ENCODE data around the gene AFF2. TPM values are rescaled to one million over a fixed set of nuclear protein-coding genes. Genes with fewer than 3 reads are reported as not detected.

The AFF2 gene
- total RNA-seq, 2 donors from 2014 or later: 0.77 to 1.0 TPM

DNA sequence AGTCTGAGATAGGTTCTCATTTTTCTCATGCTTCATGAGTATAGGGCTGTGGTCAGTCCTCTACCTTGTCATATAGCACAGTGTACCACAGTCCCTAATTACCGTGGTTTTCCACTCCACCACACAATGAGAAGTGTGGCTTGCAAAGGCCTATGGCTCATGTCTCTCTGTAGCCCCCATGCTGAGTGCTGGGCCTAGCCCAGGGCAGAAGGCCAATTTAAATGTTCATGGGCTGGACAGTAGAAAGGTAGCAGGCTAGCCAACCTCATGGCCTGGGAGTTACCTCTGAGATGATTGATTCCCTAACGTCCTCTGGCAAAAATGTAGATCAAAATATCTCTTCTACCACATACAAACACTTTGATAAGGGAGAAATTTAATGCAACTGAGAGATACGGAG, 222.5 kb downstream of the AFF2 start:
- Mint-ChIP-seq H3K36me3 (peaks cover 0 to 7% of the 10 kb centered on the region in 2 donors), H3K27ac (no peak overlapping the region), H3K9me3 (peaks cover 9% of the 10 kb centered on the region in 2 donors)
- ATAC-seq (no peak), DNase-seq (ENCODE audit: low spot score in 2 of 2) (no peak)

DNA sequence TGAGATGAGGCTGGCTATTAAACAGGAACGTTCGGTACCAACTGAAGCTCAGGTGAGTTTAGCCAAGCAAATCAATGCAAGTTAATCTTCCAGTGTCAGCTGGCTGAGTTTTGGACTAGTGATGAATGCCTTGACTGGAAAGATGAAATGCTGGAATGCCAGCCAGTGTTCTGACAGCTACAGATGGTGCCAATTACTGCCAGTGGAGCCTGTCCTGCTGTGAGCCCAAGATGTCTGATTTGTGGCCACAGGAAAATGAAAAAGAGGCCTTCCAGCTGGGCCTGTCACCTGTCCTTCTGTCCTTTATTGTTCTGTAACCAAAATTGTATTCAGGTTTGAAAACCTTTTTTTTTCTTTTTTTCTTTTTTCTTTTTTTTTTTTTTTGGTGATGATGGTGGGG, 223.1 kb downstream of the AFF2 start:
- Mint-ChIP-seq H3K9me3 (peaks cover 9% of the 10 kb centered on the region in 2 donors), H3K36me3 (peaks cover 0 to 7% of the 10 kb centered on the region in 2 donors), H3K27ac (no peak overlapping the region)
- DNase-seq (ENCODE audit: low spot score in 2 of 2): no peak
- no peak for ATAC-seq

DNA sequence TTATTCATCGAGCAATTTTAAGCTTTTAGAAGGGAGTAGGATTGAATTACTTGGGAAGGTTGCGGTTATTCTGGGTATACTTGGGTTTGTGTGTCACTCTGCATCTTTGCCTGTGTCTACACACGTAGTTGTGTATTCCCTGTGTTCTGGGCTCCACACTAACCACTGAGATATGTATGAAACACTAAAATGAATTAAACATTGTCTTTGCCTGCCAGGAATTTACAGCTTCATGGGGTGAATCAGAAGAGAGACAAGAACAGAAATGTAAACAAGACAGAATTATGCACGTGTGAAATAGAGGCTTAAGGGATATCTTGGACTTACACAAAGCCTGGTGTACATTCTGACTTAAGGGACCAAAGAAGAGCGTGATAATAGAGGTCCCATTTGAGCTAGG, 228.5 kb downstream of the AFF2 start:
- ATAC-seq: no peak
- peaks cover 0 to 6% of the 10 kb centered on the region in 2 donors for H3K9me3 Mint-ChIP-seq
- no peak overlapping the region for H3K27ac Mint-ChIP-seq
- no peak for DNase-seq (ENCODE audit: low spot score in 2 of 2)
- H3K36me3 Mint-ChIP-seq: no peaks in the 10 kb centered on the region

DNA sequence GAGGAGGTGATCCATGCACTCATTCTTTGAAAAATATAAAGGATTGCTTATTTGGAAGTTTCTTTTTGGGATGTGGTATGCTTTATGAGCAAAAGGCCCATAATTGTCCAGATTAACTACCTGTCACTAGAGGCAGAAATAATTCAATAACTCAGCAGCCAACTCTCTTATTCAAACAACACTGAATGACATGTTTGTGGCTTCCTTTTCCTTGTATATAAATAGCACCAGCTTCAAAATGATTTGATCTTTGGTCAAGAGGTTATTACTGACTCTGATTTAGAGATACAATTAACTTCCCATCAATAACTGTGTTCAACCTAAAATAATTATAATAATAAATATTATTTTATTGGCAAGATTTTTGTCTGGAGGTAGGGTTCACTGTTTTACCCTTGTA, 232.3 kb downstream of the AFF2 start:
- no peak for DNase-seq (ENCODE audit: low spot score in 2 of 2)
- H3K9me3 Mint-ChIP-seq: peaks cover 0 to 6% of the 10 kb centered on the region in 2 donors
- H3K27ac Mint-ChIP-seq: no peak overlapping the region
- H3K36me3 Mint-ChIP-seq: no peaks in the 10 kb centered on the region
- ATAC-seq: no peak

DNA sequence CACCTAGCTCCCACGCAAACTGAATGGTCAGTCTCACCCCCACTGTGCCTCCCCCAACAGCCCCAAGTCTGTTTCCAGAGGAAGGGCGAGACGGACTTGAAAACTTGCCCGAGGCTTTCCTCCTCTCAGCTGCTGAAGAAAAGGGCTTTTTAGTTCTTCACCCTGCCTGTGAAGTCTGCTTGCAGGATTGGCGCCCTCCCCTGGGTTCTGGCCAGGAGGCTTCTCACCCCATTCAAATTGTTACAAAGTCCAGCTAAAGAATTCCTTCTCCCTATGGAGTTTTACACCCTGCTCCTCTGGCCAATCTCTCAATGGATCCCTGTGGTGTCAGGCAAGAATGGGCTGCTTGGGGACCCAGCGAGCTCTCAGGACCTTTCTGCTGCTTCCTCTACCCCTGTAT, 241.0 kb downstream of the AFF2 start:
- Mint-ChIP-seq H3K9me3 (peaks cover 5 to 7% of the 10 kb centered on the region in 2 donors), H3K27ac (peak overlapping the region in 1 of 2 donors; percentile 79), H3K36me3 (no peaks in the 10 kb centered on the region)
- DNase-seq (ENCODE audit: low spot score in 2 of 2) (no peak), ATAC-seq (no peak)

DNA sequence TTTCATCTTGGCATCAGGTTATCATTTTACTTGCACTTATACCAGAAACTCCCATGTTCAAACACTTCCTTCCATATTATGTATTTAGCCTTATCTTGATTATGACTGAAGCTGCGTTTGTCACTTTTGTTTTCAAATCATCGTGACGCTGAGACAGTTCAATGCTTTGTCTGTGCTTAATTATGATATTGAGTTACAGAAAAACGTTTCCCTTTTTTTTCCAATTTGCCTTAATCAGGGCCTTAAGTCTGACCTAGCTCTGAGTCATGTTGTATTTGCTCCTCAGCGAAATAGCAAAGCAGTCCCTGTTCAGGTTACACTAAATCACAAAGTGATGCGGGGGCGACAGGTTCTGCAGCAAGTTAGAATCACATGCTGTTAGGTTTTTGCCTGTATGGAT, 254.7 kb downstream of the AFF2 start:
- Mint-ChIP-seq H3K27ac (no peak overlapping the region), H3K36me3 (no peaks in the 10 kb centered on the region), H3K9me3 (no peaks in the 10 kb centered on the region)
- DNase-seq (ENCODE audit: low spot score in 2 of 2) (no peak), ATAC-seq (no peak)

DNA sequence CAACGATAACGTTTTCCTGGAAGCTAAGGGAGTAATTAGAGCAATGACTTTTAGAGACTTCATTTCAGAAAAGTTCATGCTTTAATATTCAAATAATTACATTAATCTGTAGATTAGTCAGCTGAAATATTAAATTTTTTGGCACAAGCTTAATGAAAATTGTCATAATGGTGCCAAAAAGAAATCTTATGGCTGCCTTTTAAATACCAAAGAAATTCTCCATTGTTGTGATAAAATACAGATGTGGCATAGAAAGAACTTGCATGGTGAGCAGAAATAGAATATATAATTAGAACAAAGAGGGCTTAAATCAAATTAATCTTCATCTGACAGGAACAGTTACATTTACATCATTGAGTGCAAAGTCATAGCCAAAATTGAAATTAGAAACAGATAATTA, 263.5 kb downstream of the AFF2 start:
- DNase-seq (ENCODE audit: low spot score in 2 of 2) (no peak), ATAC-seq (no peak)
- no peaks in the 10 kb centered on the region for H3K9me3 Mint-ChIP-seq
- no peaks in the 10 kb centered on the region for H3K36me3 Mint-ChIP-seq
- H3K27ac Mint-ChIP-seq: no peak overlapping the region

DNA sequence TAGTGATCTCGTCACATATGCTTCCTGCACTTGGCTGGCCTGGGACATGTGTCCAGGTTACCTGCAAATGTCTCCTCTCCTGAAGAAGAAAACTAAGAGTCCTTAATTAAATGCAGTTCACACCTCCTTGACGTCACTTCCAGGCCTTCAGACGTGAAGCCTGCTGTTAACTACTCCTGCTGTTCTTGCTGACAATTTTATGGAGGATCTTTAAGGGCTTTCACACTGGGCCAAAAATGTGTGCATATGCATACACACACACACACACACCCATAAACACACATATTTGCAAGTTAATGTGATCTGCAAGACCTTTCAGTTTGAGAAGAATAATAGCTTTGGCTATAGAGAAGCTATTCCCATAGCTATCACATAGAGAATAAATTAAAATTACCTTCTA, 267.9 kb downstream of the AFF2 start:
- no peaks in the 10 kb centered on the region for H3K9me3 Mint-ChIP-seq
- ATAC-seq: no peak
- no peaks in the 10 kb centered on the region for H3K36me3 Mint-ChIP-seq
- no peak overlapping the region for H3K27ac Mint-ChIP-seq
- no peak for DNase-seq (ENCODE audit: low spot score in 2 of 2)

DNA sequence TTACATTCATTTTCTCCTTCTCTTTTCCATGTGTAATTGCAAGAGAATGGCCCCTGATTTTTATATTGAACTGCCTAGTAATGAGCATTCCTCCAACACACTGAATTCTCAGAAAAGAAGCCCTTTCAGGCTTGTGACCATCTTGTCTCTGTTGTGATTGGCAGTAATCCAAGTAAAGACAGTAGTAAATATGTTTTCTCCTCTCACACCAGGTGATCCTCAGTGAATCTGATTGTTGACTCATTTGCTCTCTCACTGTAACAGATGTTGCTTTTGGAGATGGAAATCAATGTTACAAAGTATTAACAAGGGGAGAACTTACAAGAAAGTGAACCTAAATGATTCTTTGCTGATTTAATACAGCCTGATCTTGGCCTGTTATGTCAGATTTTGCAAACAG, 271.0 kb downstream of the AFF2 start:
- ATAC-seq (no peak), DNase-seq (ENCODE audit: low spot score in 2 of 2) (no peak)
- Mint-ChIP-seq H3K27ac (no peak overlapping the region), H3K9me3 (peaks cover 0 to 4% of the 10 kb centered on the region in 2 donors), H3K36me3 (no peaks in the 10 kb centered on the region)

DNA sequence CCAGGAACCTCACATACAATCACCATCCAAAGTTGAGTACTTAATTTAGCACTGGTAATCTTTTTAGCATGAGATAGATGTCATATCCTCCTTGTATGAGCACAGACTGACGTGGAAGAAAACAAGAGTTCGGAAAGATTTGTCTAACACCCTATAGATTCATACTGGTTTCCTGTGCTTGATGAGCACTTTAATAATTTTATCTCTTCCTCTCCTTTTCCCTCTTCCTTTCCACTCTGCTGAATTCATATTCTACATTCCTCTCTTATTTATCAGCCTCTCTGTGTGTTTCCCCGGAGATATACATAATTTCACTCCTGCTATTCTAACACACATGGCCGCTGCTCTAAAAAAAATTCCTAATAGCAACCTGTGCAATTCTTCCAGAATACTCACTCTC, 273.9 kb downstream of the AFF2 start:
- ATAC-seq (no peak), DNase-seq (ENCODE audit: low spot score in 2 of 2) (no peak)
- Mint-ChIP-seq H3K9me3 (peaks cover 7 to 16% of the 10 kb centered on the region in 2 donors), H3K27ac (no peak overlapping the region), H3K36me3 (peaks cover 0 to 15% of the 10 kb centered on the region in 2 donors)

DNA sequence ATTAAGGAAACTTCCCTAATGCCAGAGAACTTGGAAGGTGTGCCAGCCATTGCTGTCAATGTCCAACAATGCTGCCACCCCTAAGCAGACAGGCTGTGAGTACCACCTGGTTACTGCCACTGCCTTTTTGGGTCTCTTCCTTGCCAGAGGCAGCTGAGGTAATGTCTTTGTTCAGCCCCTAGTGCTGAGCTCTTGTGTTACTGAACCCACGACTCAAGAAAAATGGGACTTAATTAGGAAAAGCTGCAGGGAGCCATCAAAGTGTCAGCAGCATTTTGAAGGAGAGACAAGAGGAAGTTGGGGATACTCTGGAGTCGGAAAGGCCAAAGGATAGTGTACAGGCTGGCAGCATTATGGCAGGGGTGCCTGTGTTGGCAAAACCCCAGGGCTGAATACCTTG, 283.7 kb downstream of the AFF2 start:
- no peak for DNase-seq (ENCODE audit: low spot score in 2 of 2)
- Mint-ChIP-seq H3K36me3 (peaks cover 0 to 1% of the 10 kb centered on the region in 2 donors), H3K27ac (no peak overlapping the region), H3K9me3 (peaks cover 2 to 8% of the 10 kb centered on the region in 2 donors)
- ATAC-seq: no peak

DNA sequence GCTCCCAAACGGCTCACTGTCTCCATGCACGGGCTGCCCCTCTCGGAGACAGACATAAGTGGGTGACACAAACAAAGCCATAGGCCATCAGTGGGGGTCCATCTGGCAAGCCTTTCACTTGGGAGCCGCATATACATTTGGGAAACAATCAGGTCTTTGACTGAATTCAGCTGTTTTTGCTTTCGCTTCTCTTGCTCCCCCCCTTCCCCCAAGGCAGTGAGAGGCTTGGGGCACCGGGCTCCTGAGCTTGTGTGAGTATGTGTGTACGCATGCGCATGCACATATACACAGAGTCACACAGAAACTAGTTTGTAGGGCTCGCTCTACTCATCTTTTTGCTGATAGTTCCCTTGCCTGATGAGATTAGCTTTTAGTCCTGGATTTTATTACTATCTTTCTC, 284.4 kb downstream of the AFF2 start:
- ATAC-seq (no peak), DNase-seq (ENCODE audit: low spot score in 2 of 2) (no peak)
- H3K9me3 Mint-ChIP-seq: peaks cover 0 to 6% of the 10 kb centered on the region in 2 donors
- H3K27ac Mint-ChIP-seq: no peak overlapping the region
- H3K36me3 Mint-ChIP-seq: no peaks in the 10 kb centered on the region

DNA sequence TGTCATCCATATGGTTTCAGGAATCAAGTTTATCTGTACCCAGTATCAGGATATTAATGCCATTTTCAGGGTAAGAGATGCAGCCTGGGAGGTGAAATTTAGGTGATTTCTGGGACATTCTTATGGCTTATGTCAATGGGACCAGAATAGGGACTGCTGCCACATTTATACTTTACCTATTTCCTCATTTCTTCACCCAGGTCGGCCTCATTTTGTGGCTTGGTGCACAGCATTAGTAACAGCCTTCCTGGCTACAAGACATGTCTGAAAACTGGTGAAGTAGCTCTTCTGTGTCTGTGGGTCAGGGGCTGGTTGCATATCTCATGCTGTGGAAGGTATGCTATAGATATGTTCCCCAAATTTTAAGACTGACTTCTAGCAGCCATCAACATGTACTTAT, 284.8 kb downstream of the AFF2 start:
- H3K9me3 Mint-ChIP-seq: peaks cover 0 to 3% of the 10 kb centered on the region in 2 donors
- no peaks in the 10 kb centered on the region for H3K36me3 Mint-ChIP-seq

DNA sequence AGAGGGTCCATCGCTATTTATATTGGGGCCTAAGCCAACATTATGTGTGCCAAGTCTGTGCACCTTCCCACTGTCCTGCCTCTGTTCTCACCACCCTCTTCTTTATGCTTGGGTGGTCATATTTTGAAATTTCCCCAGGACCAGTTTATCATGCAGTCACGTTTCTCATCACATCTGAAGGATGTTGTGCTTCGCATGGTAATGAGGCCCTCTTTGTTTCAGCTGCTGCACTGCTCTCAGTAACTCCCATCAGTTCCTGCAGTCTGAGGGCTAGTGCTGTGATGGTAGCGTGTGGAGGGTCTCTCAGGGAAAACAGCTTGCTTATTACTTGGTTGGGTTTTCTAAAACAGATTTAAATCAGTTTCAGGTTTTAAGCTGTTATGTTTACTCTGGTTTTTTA, 288.0 kb downstream of the AFF2 start:
- ATAC-seq: no peak
- no peak for DNase-seq (ENCODE audit: low spot score in 2 of 2)
- Mint-ChIP-seq H3K9me3 (no peaks in the 10 kb centered on the region), H3K27ac (no peak overlapping the region), H3K36me3 (no peaks in the 10 kb centered on the region)

More for the DNA sequence above, 284.8 kb downstream of the AFF2 start:
- ATAC-seq: no peak
- H3K27ac Mint-ChIP-seq: no peak overlapping the region
- DNase-seq (ENCODE audit: low spot score in 2 of 2): no peak

DNA sequence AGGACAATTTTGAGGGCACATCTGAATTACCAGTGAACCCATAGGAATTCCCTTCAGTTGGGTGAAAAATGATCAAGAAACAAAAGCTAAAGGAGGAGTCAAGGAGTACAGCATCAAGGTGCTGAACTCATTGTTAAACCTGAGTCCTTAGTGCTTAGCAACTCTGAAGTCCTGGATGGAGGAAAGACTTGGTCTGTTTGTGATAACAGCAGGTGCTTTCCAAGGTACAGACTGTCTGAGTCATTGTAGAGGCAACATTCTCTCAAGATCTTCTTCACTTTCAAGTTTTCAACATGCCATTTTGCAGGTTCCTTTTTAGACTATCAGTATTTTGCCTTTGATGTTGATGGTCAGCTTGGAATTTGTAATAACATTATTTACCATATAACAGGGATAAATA, 293.9 kb downstream of the AFF2 start:
- H3K36me3 Mint-ChIP-seq: no peaks in the 10 kb centered on the region
- H3K27ac Mint-ChIP-seq: no peak overlapping the region
- no peak for ATAC-seq
- DNase-seq (ENCODE audit: low spot score in 2 of 2): no peak
- H3K9me3 Mint-ChIP-seq: no peaks in the 10 kb centered on the region

DNA sequence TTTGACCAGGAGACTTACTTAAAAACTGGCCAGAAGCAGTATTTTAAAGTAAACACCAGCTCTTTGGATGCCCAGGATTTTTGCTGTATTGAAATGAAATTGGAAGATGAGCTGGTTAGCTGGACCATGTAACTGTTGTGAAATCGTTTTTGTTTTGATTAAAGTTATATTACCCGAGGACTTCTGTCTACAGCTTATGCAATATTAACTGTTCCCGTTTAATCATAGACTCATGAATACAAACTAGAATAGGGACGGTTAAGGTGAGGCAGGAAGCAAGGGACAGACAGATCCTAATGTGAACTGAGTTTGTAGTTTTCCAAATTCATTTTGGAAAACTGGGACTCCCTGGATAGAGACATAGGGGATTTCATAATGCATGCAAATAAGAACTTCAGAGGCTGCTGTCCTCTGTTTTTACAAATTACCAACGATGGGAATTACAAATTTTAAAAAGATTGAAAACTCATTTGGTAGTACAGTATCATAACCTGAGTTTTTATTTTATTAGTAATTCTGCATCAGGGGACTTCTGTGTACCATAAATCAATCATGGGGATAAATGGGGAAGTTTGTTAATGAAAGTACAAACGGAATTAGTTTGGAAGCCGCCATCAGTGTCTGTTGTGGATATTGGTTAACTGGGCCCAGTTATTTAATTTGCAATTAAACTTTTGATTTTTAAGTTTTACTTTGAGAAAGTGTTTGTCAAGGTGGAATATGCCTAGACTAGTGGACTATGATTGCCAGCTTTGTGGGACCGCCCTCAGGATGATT, 304.4 kb downstream of the AFF2 start:
- ATAC-seq (no peak), DNase-seq (ENCODE audit: low spot score in 2 of 2) (no peak)
- Mint-ChIP-seq H3K27ac (no peak overlapping the region), H3K9me3 (no peaks in the 10 kb centered on the region), H3K36me3 (no peaks in the 10 kb centered on the region)

DNA sequence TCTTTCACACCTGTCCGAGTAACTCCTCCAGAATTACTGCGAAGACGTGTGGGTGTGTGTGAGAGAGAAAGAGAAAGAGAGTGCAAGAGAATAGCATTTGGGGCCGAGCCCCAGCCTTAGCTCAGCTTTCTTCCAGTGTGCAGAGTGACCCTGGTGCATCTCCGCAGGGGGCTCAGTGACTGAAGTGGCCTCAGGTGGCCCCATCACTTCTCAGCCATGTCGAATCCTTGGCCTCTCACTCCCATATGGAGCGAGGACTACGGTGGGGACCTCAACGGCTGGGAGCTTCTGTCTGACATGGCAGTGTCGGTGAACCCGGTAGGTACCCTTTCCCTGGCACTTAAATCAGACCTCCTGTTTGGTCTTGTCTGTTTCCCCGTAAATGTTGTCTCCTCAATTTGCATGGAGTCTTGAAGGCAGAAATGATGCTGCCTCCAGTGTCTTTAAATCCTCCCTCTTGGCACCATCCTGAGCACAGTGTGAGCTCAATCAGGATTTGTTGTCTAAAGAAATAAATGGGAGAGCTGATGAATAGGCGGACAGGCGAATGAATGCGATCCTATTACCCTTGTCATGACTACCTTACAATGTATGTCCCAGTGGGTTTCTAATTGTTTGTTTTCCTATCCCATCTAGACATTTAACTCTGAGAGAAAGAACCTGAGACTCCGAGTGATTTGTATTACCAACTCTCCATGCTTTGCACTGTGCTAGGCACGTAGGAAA, 305.9 kb downstream of the AFF2 start:
- ATAC-seq (no peak), DNase-seq (ENCODE audit: low spot score in 2 of 2) (no peak)
- no peaks in the 10 kb centered on the region for H3K36me3 Mint-ChIP-seq
- H3K27ac Mint-ChIP-seq: no peak overlapping the region
- no peaks in the 10 kb centered on the region for H3K9me3 Mint-ChIP-seq

DNA sequence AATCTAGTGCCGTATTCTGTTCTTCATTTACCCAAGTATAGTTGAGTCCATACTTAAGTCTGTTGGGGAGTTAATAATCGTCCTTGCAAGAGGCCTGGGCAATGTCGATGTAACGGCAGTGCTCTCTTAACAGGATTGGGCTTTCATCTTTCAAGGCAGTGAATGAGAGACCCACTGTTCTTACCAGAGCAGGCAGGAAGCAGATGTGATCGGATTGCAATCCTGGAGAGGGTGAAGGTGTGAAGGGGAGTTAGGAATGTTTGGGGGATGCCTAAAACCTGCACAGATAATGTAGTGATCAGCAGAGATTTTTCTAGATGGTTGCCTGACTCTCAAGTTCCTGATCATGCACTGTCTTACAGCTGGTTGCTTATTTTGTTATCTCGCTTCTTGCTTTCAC, 308.4 kb downstream of the AFF2 start:
- Mint-ChIP-seq H3K27ac (no peak overlapping the region), H3K9me3 (no peaks in the 10 kb centered on the region), H3K36me3 (no peaks in the 10 kb centered on the region)
- ATAC-seq: no peak
- no peak for DNase-seq (ENCODE audit: low spot score in 2 of 2)
